NCI-H510A (cell line): ENCODE results near the gene FCRLB.
"Not testable (repeated sequence)": the region's sequence is repeated elsewhere in the genome, so short reads cannot be mapped to it uniquely, and the experiment has no call there.

Experiments used
- DNase-seq: peaks from one replicate; lab custom pipeline; 2025; lab: John Stamatoyannopoulos, UW

FCRLB gene

DNA sequence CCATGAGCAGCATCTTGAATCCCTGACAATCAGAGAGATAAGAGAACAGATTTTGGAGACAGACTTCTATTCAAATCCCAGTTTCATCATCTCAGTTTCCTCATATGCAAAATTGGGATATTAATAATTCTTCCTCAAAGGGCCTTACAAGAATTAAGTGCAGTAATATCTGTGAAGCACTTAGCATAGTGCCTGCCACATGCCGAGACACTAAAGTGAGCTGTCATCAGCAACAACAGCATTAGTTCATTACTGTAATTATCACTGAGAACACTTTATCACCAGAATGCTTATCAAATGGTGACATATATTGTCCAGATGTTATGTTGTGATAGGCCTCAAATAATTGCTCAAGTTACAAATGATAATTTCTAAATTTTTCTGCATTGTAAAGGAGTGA is 922 bp upstream of the FCRLB start:
- no peak for DNase-seq

DNA sequence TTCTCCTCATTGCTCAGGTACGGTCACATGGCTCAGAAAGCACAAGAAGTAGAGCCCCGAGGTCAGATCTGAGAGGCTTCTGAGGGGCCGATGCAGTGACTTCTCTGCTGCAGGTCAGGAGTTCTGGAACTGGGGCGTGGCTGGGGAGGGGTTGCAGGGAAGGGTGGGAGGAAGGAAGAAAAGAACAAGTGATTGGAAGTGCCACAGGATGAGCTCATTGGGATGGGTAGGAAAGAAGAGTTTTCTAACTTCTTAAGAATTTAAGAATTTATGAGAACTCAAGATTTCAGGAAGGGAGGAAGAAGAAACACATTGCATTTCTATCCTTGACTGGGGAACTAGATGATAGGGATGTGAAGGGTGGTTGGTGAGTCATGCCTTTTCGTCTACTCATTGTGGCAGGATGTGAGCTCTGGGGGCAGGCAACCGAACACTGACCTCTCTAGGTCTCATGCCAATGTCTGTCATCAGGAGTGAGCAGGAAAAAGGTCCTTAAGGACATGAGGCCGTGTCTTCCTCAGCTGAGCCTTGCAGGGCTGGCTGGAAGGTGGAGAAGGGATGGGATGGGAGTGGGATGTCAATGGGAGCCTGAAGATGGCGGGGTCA is 497 bp downstream of the FCRLB start:
- DNase-seq: no peak

DNA sequence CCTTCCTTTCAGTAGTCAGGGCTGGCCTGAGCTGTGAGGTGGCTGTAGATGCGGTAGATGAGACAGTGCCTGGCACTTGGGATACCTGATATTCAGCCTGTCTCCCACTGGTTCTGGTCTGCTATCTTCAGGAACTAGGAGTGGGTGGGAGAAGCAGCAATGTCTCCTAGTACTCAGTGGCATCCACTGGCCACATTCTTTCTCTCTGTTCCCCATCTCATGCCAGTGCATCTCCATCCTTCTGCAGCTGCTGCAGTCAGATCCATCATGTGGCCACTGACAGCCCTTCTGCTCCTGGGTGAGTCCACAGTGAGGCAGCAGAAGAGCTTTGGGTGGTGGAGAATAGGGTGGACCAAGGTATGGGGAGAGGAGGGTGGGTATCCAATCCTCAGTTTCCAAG is 1.1 kb downstream of the FCRLB start:
- DNase-seq: no peak

- DNase-seq: no peak
Observed at GRCh38 chr1:161723459-161724141, 2.3 kb downstream of the FCRLB start.

- not testable (repeated sequence) for DNase-seq
Observed at GRCh38 chr1:161725258-161725907, 4.0 kb downstream of the FCRLB start.

DNA sequence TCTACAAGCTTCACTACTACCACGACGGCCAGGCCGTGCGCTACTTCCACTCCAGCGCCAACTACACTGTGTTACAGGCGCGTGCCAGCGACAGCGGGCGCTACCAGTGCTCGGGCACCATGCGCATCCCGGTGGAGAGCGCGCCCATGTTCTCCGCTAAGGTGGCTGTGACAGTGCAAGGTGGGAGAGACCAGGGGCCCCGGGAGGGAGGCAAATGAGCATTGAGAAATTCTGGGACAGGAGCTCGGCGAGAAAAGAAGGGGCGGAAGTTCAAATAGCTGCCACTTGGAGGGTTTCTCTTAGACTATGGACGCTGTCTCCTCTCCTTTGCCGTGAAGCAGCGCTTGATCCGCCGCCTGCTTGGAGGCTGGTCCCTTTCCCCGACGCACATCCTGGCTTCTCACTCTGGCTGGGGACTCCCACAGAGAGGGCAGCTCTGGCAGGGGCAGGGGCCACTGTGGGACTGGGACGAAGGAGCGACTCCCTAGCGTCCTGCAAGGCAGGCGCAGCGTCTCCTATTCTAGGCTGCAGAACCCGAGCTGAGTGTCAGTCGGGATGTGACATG is 4.6 kb downstream of the FCRLB start:
- DNase-seq: peak; percentile 15

DNA sequence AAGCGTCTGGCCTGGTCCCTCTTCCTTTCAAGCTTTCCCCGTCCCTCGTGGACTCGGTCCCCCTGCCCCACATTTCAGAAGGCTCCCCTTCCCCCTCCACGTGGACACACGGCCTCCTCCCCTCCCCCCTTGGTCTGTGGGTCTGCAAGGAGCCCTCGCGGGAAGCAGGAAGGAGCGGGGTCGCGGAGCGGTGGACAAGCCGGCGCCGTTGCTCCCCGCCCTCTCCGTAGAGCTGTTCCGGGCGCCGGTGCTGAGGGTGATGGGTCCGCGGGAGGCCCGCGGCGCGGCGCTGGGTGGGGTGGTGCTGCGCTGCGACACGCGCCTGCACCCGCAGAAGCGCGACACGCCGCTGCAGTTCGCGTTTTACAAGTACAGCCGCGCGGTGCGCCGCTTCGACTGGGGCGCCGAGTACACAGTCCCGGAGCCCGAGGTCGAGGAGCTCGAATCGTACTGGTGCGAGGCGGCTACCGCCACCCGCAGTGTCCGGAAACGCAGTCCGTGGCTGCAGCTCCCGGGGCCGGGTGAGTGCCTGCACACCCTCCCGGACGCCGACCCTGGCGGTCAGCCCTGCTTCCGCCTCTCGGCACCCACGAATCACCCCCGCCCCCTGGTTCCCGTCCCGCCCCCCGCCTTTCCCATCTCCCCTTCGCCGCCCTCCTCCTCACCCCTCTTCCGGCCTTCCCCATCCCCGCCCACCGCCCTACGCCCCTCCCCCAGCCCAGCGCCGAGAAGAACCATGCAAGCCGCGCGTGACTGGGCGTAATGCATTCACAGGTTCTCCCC is 5.3 kb downstream of the FCRLB start:
- peak; percentile 51 for DNase-seq

DNA sequence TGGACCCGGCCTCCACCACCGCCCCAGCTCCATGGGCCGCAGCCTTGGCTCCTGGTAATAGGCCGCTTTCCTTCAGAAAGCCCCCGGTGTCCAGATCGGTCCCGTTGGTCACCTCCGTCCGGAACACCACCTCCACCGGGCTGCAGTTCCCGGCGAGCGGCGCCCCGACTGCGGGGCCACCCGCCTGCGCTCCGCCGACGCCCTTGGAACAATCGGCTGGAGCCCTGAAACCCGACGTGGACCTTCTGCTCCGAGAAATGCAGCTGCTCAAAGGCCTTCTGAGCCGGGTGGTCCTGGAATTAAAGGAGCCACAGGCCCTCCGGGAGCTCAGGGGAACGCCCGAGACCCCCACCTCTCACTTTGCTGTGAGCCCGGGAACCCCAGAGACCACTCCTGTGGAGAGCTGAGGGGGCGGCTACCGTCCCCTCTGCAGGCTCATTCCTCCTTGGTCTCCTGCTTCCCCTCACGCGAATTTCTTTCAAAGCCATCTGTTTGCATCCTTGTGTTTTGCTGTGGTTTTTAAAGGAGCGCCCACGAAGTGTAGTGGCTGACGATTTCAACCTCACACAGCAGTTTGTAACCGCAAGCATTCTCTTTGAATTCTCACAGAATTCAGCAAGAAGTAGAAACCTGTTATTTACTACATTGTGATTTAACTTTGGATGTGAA is 6.0 kb downstream of the FCRLB start:
- no peak for DNase-seq

DNA sequence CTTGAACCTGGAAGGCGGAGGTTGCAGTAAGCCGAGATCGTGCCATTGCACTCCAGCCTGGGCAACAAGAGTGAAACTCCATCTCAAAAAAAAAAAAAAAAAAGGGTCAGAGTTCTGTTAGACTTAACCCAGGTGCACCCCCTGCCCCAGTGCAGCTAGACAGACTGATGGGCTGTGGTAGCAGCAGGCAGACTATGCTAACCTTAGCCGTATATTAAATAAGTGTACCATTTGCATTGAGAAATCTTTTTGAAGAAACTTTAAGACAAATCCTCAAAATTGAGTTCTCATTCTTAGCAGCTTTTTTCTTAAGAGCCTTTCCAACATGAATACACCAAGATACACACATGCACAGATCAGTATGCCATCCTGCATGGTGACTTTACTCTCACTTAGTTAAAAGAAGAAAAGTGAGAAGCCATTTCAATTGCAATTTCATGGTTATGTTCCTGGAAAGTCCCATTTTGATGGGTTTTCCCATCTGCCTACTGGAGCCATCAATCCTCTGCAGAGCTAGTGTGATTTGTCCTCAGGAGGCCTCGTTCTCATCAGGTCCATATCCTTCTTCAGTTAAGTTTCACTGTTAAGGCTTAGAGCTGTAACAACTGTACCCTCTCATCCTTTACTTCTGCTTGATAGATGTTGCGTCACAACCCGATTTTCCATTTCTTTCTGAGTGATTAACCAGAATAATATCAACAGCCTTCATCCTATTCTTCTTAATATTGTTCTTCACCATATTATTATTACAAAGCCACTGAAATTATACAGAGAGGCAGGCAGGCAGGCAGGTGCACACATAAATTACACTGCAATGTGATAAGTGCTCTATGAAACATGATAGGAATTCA is 7.3 kb downstream of the FCRLB start:
- no peak for DNase-seq

DNA sequence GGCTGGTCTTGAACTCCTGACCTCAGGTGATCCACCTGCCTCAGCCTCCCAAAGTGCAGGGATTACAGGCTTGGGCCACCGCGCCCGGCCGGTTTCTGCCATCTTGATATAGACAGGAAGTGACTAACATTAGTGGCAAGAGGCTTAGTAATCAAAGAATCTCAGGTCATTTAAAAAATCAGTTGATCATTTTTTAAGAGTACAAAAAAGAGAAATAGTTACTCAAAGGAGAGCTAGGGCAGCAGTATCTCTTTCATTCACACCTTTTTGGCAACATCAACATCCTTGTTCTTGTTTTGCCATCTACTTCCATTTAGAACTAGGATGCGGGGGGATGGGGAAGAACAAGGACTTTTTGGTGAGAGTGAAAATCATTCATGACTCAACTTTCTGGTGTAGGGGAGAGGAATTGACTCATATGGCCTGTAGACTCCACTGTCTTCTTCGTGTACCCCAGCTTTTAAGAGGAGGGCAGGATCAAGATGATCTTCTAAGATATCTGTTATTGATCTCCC is 8.8 kb downstream of the FCRLB start:
- no peak for DNase-seq

- DNase-seq: no peak
Observed at GRCh38 chr1:161731241-161731640, 9.9 kb downstream of the FCRLB start.

- DNase-seq: no peak
Observed at GRCh38 chr1:161731981-161732718, 10.8 kb downstream of the FCRLB start.

GRCh38 chr1:161733526-161733925 is 12.2 kb downstream of the FCRLB start:
- no peak for DNase-seq

GRCh38 chr1:161735837-161736236 is 14.5 kb downstream of the FCRLB start:
- no peak for DNase-seq

DNA sequence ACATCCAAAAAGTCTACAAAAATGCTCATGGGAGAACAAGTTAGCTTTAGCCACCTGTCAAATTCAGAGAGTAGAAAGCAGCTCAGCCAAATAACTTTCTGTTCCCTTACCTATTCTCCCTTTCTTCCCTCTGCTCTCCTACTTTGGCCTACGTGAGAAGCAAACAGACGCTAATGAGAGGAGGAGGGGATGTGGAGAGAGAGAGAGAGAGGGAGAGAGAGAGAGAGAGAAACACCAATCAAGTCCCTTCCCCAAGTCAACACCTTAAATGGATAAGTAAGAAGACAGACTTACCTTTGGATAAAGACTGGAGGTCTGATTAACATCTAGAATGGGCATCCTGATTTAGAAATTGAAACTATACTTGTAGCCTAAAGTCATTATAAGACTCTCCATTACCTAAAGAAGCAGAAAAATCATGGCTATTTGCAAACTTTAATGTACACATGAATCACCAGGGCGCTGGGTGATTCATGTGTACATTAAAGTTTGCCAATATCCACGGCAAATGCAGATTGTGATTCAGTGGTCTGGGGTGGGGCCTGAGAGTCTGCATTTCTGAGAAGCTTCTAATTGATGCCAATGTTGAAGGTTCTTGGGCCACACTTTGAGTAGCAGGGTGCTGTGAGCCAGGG is 15.1 kb downstream of the FCRLB start:
- DNase-seq: no peak

GRCh38 chr1:161737625-161738024 is 16.3 kb downstream of the FCRLB start:
- no peak for DNase-seq

DNA sequence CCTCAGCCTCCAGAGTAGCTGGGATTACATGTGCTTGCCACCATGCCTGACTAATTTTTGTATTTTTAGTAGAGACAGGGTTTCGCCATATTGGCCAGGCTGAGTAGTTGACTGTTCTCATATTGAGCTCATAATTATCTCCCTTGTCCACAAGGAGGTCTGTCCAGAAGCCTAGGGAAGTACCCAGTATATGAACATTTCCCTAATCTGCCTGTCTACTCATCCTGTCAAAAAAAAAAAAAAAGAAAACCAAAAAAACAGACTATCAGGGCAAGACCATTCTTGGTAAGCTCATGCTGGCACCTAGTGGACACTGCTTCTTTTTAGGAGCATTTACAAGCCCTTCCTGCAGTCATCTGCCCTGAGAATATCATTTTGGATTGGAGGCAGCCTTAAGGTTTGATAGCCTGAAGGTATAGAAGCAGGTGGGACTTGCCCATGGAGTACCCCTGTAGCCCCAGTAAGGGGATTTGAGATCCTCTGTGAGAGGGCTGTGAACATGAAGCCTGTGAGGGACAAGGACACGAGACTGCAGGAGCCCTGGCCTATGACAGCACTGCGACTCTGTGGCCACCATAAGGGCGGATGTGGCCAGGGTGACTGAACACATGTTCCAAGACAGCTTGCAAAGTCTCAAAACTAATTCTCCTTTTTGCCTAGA is 17.4 kb downstream of the FCRLB start:
- no peak for DNase-seq

DNA sequence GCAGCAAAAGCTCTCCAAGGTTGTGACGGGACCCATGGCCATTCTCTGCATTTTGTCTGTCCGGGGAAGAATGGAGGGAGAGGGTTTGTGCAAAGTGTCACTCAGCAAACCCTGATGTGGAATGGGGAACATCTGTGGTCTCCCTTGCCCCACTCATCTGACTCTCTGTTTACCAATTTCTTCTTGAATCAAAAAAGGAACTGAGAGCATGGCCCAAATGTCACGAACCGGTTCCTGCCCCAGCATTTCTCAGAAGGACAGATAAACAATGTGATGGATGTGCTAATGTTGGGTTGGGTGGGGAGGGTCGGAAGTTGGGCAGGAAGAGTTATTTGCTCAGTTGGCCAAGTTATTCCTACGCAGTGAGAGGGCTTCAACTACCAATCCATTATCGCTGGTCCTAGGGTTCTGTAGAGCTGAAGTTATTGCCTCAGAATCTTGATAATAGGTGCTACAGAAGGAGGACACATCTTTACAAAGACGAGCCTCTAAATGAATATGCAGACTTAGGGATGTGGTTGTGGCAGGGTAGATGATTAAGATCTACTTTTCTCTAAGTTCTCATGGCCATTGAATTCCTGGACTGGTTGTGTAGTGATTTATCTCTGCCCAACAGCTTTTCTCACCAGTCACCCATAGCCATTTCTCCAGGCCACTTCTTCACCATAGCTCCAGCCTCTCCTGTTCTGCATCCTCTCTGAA is 18.7 kb downstream of the FCRLB start:
- DNase-seq: no peak
